ENCODE results near the gene SLX9.

DNA sequence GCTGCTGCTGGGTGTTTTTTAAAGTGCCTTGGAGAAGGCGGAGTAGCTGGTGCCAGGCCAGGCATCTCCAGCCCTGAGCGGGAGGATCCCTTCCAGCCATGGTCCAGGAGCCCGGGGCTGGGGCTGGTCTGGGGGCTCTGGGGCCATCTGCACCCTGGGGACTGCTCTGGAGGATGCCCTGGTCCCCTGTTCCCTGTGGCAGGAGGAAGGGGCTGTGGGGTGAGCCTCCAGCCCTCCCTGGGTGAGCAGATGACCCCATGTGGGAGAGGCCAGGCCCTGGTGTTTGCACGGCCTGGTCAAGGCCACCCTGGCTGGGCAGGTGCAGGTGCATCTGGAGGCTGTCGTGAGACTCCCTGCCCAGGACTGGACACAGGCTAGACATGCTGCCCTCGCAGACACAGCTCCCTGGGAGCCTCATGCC is 56.7 kb downstream of the SLX9 start:
- TF ChIP-seq, protein P1, sequence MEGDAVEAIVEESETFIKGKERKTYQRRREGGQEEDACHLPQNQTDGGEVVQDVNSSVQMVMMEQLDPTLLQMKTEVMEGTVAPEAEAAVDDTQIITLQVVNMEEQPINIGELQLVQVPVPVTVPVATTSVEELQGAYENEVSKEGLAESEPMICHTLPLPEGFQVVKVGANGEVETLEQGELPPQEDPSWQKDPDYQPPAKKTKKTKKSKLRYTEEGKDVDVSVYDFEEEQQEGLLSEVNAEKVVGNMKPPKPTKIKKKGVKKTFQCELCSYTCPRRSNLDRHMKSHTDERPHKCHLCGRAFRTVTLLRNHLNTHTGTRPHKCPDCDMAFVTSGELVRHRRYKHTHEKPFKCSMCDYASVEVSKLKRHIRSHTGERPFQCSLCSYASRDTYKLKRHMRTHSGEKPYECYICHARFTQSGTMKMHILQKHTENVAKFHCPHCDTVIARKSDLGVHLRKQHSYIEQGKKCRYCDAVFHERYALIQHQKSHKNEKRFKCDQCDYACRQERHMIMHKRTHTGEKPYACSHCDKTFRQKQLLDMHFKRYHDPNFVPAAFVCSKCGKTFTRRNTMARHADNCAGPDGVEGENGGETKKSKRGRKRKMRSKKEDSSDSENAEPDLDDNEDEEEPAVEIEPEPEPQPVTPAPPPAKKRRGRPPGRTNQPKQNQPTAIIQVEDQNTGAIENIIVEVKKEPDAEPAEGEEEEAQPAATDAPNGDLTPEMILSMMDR (IDR thresholded peaks at IDR 0.05), result no peak
- TF ChIP-seq POLR2A (IDR thresholded peaks at IDR 0.05), result no peak

Measured in right lobe of liver (tissue), 4 donors.